ENCODE data around the gene PDZRN4. TPM values are rescaled to one million over a fixed set of nuclear protein-coding genes. Genes with fewer than 3 reads are reported as not detected.

The PDZRN4 gene
- total and polyA plus RNA-seq, 2 of the 4 experiments (the other 2 are of a cell fraction) = not detected

DNA sequence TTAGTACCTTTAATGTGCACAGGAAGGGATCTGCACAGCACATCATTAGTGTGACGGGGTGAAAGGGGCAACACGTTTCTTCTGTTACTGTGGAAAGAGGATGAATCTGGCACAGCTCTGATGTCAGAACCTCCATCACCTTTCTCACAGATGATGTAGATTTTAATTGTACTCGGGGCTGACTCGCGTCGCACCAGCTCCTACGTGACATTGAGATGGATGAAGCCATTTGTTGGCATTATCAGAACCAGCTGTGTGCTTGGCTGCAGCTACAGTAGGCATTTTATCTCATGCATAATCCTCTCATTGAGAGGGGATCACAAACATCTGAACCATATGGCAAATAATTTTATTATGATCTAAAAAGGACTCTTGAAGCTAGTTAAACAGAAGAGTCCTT, 173.6 kb downstream of the PDZRN4 start:
- H3K9me1 ChIP-seq (ENCODE audit: insufficient read depth, low read length) = no peaks in the 10 kb centered on the region
- in situ Hi-C loops (cut with MboI; ENCODE audit: low sequenced_read_pairs) = no loop called here
- H3K36me3 ChIP-seq (ENCODE audit: control insufficient read depth, insufficient read depth, low read length) = no peaks in the 10 kb centered on the region
- H3K27ac ChIP-seq (ENCODE audit: insufficient read depth, low read length) = no peak overlapping the region
- H4K20me1 ChIP-seq (ENCODE audit: insufficient read depth, low read length) = no peaks in the 10 kb centered on the region
- H3K9me3 ChIP-seq (ENCODE audit: control insufficient read depth, insufficient read depth, low read length) = no peaks in the 10 kb centered on the region
- H2AK9ac ChIP-seq (replicated peaks; ENCODE audit: low read depth, low read length, poor library complexity) = no peak overlapping the region
- H2BK15ac ChIP-seq (ENCODE audit: low read depth, low read length) = no peak overlapping the region
- ChIA-PET CTCF (interaction anchor here (1.2 kb wide), 1 partner anchor 13 kb away, joined by 5 read pairs; no protein-coding TSS in a partner anchor), POLR2A (ENCODE audit: unreplicated experiment) (no interaction called here)
- H3K4me1 ChIP-seq (ENCODE audit: control insufficient read depth, insufficient read depth, low read length) = no peaks in the 10 kb centered on the region
- dilution Hi-C loops (cut with HindIII; ENCODE audit: low sequenced_read_pairs, unreplicated experiment) = no loop called here
- H4K91ac ChIP-seq (ENCODE audit: insufficient read depth, low read depth, low read length) = no peak overlapping the region
- H3K14ac ChIP-seq (replicated peaks; ENCODE audit: low read depth, low read length) = no peak overlapping the region
- H4K5ac ChIP-seq (ENCODE audit: low read depth, low read length) = no peak overlapping the region
- H3K9ac ChIP-seq (ENCODE audit: low read depth, low read length) = no peak overlapping the region
- H3K23ac ChIP-seq (ENCODE audit: low read depth, low read length) = no peak overlapping the region
- WGBS, 2 experiments (ENCODE audit: extremely low coverage in 2 of 2, insufficient read length in 1 of 2) = no CpG with 5 or more reads among the region's 7 CpGs
- H2BK20ac ChIP-seq (ENCODE audit: low read depth, low read length) = no peak overlapping the region
- no peaks in the 10 kb centered on the region for H3K79me1 ChIP-seq (ENCODE audit: low read depth in 1 of 2, low read length in 2 of 2)
- BruUV-seq (replicated peaks) = no TSS peak
- H3K18ac ChIP-seq (ENCODE audit: low read depth, low read length) = no peak overlapping the region
- H2AK5ac ChIP-seq (ENCODE audit: low read depth, low read length) = no peak overlapping the region
- no peak overlapping the region for H2AFZ ChIP-seq (replicated peaks; ENCODE audit: low read length, poor library complexity)
- H3K4ac ChIP-seq (ENCODE audit: low read depth, low read length) = no peak overlapping the region
- H4K8ac ChIP-seq (ENCODE audit: low read depth in 2 of 2, low read length in 2 of 2) = no peak overlapping the region
- H3K4me2 ChIP-seq (ENCODE audit: low read depth, low read length) = no peak overlapping the region
- DNase-seq (no peak), ATAC-seq (ENCODE audit: low read depth) (no peak)
- no peak overlapping the region for H3K4me3 ChIP-seq (ENCODE audit: insufficient read depth, low read depth, low read length)
- no peak overlapping the region for H3K56ac ChIP-seq (ENCODE audit: extremely low read depth, insufficient read depth, low read length)
- TF ChIP-seq FOS (IDR thresholded peaks at IDR 0.05; ENCODE audit: low read depth, low read length) (no peak), RFX5 (IDR thresholded peaks at IDR 0.05; ENCODE audit: low read depth, low read length) (no peak), MAZ (IDR thresholded peaks at IDR 0.05; ENCODE audit: borderline replicate concordance, low read depth, low read length) (no peak), RCOR1 (IDR thresholded peaks at IDR 0.05; ENCODE audit: insufficient replicate concordance, low read length) (no peak), MAFK (IDR thresholded peaks at IDR 0.05; ENCODE audit: low read depth, low read length) (no peak), RAD21 (IDR thresholded peaks at IDR 0.05; ENCODE audit: low read length) (no peak), CHD1 (IDR thresholded peaks at IDR 0.05; ENCODE audit: low read depth, low read length) (no peak), CEBPB (IDR thresholded peaks at IDR 0.05; ENCODE audit: low read depth, low read length) (no peak), SMC3 (IDR thresholded peaks at IDR 0.05; ENCODE audit: low read depth, low read length) (no peak)
- TF ChIP-seq, protein P1, sequence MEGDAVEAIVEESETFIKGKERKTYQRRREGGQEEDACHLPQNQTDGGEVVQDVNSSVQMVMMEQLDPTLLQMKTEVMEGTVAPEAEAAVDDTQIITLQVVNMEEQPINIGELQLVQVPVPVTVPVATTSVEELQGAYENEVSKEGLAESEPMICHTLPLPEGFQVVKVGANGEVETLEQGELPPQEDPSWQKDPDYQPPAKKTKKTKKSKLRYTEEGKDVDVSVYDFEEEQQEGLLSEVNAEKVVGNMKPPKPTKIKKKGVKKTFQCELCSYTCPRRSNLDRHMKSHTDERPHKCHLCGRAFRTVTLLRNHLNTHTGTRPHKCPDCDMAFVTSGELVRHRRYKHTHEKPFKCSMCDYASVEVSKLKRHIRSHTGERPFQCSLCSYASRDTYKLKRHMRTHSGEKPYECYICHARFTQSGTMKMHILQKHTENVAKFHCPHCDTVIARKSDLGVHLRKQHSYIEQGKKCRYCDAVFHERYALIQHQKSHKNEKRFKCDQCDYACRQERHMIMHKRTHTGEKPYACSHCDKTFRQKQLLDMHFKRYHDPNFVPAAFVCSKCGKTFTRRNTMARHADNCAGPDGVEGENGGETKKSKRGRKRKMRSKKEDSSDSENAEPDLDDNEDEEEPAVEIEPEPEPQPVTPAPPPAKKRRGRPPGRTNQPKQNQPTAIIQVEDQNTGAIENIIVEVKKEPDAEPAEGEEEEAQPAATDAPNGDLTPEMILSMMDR (conservative IDR thresholded peaks at IDR 0.05; ENCODE audit: low read depth, low read length) = no peak
- intact Hi-C loops (cut with micrococcal nuclease) = no loop called here
- no peaks in the 10 kb centered on the region for H3K27me3 ChIP-seq (ENCODE audit: control insufficient read depth, insufficient read depth, low read length)
- H2BK120ac ChIP-seq (ENCODE audit: low read depth, low read length) = no peak overlapping the region
- H2BK5ac ChIP-seq (ENCODE audit: low read depth, low read length, poor library complexity, severe bottlenecking) = no peak overlapping the region

All from IMR-90 (cell line).